Upper lobe of right lung (tissue), 1 donor: Measurements from ENCODE around the gene EFCAB5. TPM values are rescaled to one million over a fixed set of nuclear protein-coding genes. Genes with fewer than 3 reads are reported as not detected.
"Not testable (repeated sequence)": the region's sequence is repeated elsewhere in the genome, so short reads cannot be mapped to it uniquely, and the experiment has no call there.

ENCODE experiments used
- ATAC-seq: fragments of 200-7000 bp; cut with Tn5 transposase; one replicate; pipeline ENCODE4 v1.9.1; 2020; ENCODE audit warnings: mild to moderate bottlenecking, moderate library complexity
- DNase-seq: peaks from one replicate; pipeline ENCODE4 v3.0.0-alpha.2; 2020
- H3K27ac ChIP-seq: fragments of 200-600 bp; one replicate; pipeline ENCODE4 v1.8.0; 2022
- H3K27me3 ChIP-seq: fragments of 200-600 bp; one replicate; pipeline ENCODE4 v1.8.0; 2022; ENCODE audit warnings: mild to moderate bottlenecking
- H3K36me3 ChIP-seq: fragments of 200-600 bp; one replicate; pipeline ENCODE4 v1.8.0; 2022
- H3K4me1 ChIP-seq: fragments of 200-600 bp; one replicate; pipeline ENCODE4 v1.8.0; 2022
- H3K4me3 ChIP-seq: fragments of 200-600 bp; one replicate; pipeline ENCODE4 v1.8.0; 2022; ENCODE audit warnings: mild to moderate bottlenecking
- H3K9me3 ChIP-seq: fragments of 200-600 bp; one replicate; pipeline ENCODE4 v1.8.0; 2022
- CTCF ChIP-seq: fragments of 200-600 bp; IDR thresholded peaks from one replicate; pipeline ENCODE4 v1.8.0; 2022; ENCODE audit warnings: antibody characterized with exemption
- intact Hi-C: fragments of 100-400 bp; cut with DNase I; formaldehyde crosslinking; loops from one replicate; pipeline ENCODE4 v1.11.0; 2022
- total RNA-seq: library from RNA; stranded (reverse); fragmentation: NEBNext Ultra II Directional; extraction: Animal tissue kit (Norgen Biotek cat#: 25700); gene quantifications from one replicate; pipeline ENCODE4 v1.2.1, GENCODE V29; 2021
- donor health status: DM: no; HTN: yes; CAD: no; lungs with severe emphysema.

The EFCAB5 gene
- total RNA-seq, 1 donor from 2014 or later: 1.1 TPM

GRCh38 chr17:30113213-30113612, 171.8 kb downstream of the EFCAB5 start:
- Histone ChIP-seq H3K36me3 (no peaks in the 10 kb centered on the region), H3K4me3 (no peak overlapping the region), H3K9me3 (no peaks in the 10 kb centered on the region), H3K27me3 (no peaks in the 10 kb centered on the region), H3K4me1 (peaks cover 6% of the 10 kb centered on the region), H3K27ac (no peak overlapping the region)
- TF ChIP-seq CTCF: no peak
- intact Hi-C loops: no loop called here
- peak; percentile 71 for ATAC-seq
- no peak for DNase-seq

DNA sequence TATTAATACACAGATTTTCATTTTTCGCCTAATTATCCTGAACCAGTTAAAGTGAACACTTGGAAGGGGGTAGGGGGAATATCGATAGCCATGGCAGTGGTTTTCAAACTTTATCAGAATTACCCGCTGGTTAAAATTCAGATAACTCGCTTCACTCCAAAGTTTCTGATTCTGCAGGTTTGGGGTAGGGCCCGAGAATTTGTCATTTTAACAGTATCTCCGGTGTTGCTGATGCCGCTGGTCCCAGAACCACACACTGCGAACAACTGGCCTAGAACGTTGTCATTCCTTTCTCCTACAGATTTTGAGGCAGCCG, 174.9 kb downstream of the EFCAB5 start:
- DNase-seq (no peak), ATAC-seq (no peak)
- peaks cover 25% of the 10 kb centered on the region for H3K4me1 ChIP-seq
- H3K4me3 ChIP-seq: peak overlapping the region; percentile 79
- H3K36me3 ChIP-seq: peaks cover 15% of the 10 kb centered on the region
- TF ChIP-seq CTCF: no peak
- no peaks in the 10 kb centered on the region for H3K27me3 ChIP-seq
- no peaks in the 10 kb centered on the region for H3K9me3 ChIP-seq
- H3K27ac ChIP-seq: peak overlapping the region; percentile 98
- intact Hi-C loops: no loop called here

- intact Hi-C loops: no loop called here
- Histone ChIP-seq H3K4me3 (peak within 1 kb of the TSS; percentile 79), H3K4me1 (peaks cover 25% of the 10 kb centered on the region), H3K27me3 (no peaks in the 10 kb centered on the region), H3K36me3 (peaks cover 21% of the 10 kb centered on the region), H3K27ac (peak within 1 kb of the TSS; percentile 98), H3K9me3 (no peaks in the 10 kb centered on the region)
- TF ChIP-seq CTCF: no peak
- peak; percentile 98 for ATAC-seq
- DNase-seq: peak; percentile 97
Observed at GRCh38 chr17:30116661-30117551, 175.5 kb downstream of the EFCAB5 start, which contains the start of gene NSRP1. Gene NSRP1 (plus strand): TSS chr17:30116816. CDS start chr17:30116844, 28 bp downstream.

DNA sequence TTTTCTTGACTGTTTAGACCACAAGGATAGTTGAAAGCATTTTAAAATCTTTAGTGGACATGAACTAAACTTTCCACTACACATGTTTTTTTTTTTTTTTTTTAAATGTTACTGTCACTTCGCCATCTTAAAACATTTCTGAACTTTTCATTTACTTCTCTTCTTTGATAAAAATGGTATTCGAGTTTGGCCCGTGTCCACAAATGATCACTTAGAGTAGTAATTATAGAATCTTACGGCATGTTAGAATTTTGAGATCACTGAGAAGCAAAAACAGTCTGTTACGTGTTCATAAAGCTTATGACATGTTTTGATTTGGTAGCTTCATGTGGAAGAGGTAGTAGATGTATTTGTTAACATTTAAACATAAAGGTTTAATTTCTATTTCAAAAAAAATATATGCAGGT, 176.2 kb downstream of the EFCAB5 start:
- intact Hi-C loops: no loop called here
- Histone ChIP-seq H3K4me1 (peaks cover 25% of the 10 kb centered on the region), H3K4me3 (peak overlapping the region; percentile 79), H3K27ac (peak overlapping the region; percentile 98), H3K36me3 (peaks cover 21% of the 10 kb centered on the region), H3K27me3 (no peaks in the 10 kb centered on the region), H3K9me3 (no peaks in the 10 kb centered on the region)
- DNase-seq (no peak), ATAC-seq (no peak)
- no peak for TF ChIP-seq CTCF

- H3K27ac ChIP-seq, H3K27me3 ChIP-seq, H3K9me3 ChIP-seq, intact Hi-C loops, ATAC-seq, H3K4me3 ChIP-seq, DNase-seq: not testable (repeated sequence)
- peaks cover 30% of the 10 kb centered on the region for H3K36me3 ChIP-seq
- H3K4me1 ChIP-seq: peaks cover 33% of the 10 kb centered on the region
Observed at GRCh38 chr17:30118635-30119034, 177.2 kb downstream of the EFCAB5 start.

DNA sequence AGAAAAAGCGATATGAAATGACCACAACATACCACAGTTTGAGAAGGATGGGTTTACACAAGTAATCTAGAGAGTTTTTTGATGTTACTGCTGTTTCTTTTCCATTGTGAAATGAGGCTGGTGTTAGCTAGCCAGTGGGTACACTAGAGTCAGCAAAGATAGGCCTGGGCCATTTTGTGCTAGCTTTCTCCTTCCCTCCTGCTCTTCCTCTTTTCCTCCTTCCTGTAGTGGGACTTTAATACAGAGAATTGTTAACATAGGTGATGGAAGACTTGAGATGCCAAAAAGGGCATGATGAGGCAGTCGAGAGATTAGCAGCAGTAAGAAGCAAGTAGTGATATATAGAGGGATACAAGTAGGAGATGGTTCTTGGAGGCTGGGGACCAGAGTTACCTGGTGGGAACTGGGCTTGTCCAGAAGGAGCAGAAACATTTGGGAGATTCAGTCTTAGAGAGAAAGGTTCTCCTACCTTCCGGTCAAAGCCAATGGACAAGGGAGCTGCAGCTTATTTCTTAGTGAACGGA, 182.9 kb downstream of the EFCAB5 start:
- ATAC-seq: no peak
- Histone ChIP-seq H3K27me3 (no peaks in the 10 kb centered on the region), H3K4me3 (no peak overlapping the region), H3K4me1 (peaks cover 22% of the 10 kb centered on the region), H3K36me3 (peaks cover 57% of the 10 kb centered on the region), H3K9me3 (no peaks in the 10 kb centered on the region), H3K27ac (no peak overlapping the region)
- intact Hi-C loops: no loop called here
- no peak for DNase-seq
- no peak for TF ChIP-seq CTCF
